SH-SY5Y (cell line): Measurements from ENCODE around the gene POLG2.

Experiments used
- GATA2 ChIP-seq: IDR thresholded peaks from 2 replicates; pipeline ENCODE4 v1.6.1; 2011; ENCODE audit warnings: mild to moderate bottlenecking, low read depth, low read length
- GATA3 ChIP-seq: IDR thresholded peaks from 2 replicates; pipeline ENCODE4 v1.6.1; 2011; ENCODE audit warnings: low read depth, mild to moderate bottlenecking, low read length, moderate library complexity

The POLG2 gene

DNA sequence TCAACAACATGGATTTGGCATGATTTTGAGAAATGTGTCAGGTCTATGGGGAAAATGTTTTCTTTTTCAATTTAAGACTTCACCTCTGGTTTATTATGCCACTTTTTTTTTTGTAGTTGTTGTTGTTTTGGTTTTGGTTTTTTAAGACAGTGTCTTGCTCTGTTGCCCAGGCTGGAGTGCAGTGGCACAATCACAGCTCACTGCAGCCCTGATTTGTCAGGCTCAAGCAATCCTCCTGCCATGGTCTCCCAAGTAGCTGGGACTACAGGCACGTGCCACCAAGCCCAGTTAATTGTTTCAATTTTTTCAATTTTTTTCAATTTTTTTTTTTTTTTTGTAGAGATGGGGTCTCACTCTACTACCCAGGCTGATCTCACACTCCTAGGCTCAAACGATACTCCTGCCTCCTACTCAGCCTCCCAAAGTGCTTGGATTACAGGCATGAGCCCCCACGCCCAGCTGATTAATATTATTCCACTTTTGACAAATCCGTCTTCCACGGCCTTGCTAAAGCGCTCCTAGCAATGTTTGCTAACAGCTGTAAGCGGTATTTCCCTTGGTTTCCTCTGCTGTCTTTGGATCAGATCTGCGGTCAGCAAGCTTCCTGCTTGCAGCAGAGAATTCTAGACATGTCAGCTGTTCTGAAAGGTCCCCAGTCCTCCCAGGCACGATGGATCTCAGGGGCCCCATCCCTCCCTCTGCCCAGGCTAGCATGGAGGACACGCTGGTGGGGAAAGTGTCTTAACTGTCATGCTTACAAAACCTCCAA is 54.9 kb downstream of the POLG2 start:
- no peak for TF ChIP-seq GATA2
- TF ChIP-seq GATA3: no peak

DNA sequence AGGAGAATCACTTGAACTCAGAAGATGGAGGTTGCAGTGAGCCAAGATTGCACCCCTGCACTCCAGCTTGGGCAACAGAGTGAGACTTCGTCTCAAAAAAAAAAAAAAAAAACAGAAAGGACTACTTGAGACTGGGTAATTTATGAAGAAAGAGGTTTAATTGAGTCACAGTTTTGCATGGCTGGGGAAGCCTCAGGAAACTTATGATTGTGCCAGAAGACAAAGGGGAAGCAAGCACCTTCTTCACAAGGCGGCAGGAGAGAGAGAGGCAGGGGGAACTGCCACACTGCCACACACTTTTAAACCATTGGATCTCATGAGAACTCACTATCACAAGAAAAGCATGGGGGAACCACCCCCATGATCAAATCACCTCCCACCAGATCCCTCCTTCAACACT is 56.9 kb downstream of the POLG2 start:
- TF ChIP-seq GATA3: no peak
- TF ChIP-seq GATA2: no peak

DNA sequence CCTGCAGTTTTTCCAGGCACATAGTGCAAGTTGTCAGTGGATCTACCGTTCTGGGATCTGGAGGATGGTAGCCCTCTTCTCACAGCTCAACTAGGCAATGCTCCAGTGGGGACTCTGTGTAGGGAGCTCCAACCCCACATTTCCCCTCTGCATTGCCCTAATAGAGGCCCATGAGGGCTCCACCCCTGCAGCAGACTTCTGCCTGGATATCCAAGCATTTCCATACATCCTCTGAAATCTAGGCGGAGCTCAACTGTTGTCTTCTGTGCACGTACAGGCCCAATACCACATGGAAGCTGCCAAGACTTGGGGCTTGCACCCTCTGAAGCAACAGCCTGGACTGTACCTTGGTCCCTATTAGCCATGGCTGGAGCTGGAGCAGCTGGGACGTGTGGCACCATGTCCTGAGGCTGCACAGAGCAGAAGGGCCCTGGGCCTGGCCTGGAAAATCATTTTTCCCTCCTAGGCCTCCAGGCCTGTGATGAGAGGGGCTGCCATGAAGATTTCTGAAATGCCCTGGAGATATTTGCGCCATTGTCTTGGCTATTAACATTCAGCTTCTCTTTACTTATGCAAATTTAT is 58.8 kb downstream of the POLG2 start:
- TF ChIP-seq GATA3 (no peak), GATA2 (no peak)

DNA sequence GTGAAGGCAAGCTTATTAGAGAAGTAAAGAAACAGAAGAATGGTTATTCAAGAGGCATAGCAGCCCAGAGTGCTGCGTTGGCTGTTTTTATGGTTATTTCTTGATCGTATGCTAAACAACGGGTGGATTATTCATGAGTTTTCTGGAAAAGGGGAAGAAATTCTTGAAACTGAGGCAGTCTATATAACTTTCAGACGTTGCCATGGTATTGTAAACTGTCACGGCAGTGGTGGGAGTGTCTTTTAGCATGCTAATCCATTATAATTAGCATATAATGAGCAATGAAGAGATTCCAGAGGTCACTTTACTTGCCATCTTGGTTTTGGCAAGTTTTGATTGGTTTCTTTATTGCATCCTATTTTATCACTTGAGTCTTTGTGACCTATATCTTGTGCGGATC is 65.3 kb downstream of the POLG2 start:
- TF ChIP-seq GATA3 (no peak), GATA2 (no peak)

DNA sequence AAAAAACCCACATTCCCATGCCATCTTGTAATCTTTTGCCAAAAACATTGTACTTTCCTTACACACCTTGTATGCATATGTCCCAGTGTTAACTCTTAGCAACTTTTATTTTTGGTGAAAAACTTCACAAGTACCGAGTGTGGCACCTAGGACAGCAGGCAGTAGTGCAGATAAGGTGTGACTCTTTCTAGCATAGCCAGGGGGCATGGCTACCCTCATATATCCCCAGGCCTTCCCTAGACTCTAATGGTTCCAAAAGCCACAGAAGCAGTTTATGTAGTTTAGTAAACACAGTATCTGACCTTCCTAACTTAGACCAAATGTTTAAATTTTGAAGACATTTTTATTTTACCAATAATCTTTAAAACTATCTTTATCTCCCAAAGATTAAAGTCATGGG is 68.4 kb downstream of the POLG2 start:
- TF ChIP-seq GATA2: no peak
